Mesenchymal stem cell (in vitro differentiated cells and primary cell): Measurements from ENCODE around the gene ISX.
"Not testable (repeated sequence)": the region's sequence is repeated elsewhere in the genome, so short reads cannot be mapped to it uniquely, and the experiment has no call there.

Source experiments
- DNase-seq: peaks from one replicate; pipeline ENCODE4 v3.0.0-alpha.2; 2013
- H2AFZ ChIP-seq: one replicate; pipeline ENCODE4 v1.6.1; 2013; ENCODE audit warnings: low read depth, mild to moderate bottlenecking, control low read depth, inconsistent platforms, low read length, moderate library complexity
- H2AK5ac ChIP-seq: 2 replicates; pipeline ENCODE4 v1.6.1; 2013; ENCODE audit warnings: low read length, moderate library complexity, mild to moderate bottlenecking, inconsistent platforms; ENCODE audit not compliant: severe bottlenecking
- H2BK120ac ChIP-seq: one replicate; pipeline ENCODE4 v1.6.1; 2013; ENCODE audit warnings: low read depth, mild to moderate bottlenecking, inconsistent platforms, low read length, moderate library complexity
- H2BK12ac ChIP-seq, 2 experiments: one replicate each; pipeline ENCODE4 v1.6.1; 2013; ENCODE audit warnings: inconsistent platforms in 2 of 2, low read length in 2 of 2, mild to moderate bottlenecking in 2 of 2, moderate library complexity in 2 of 2, control low read depth in 1 of 2
- H2BK15ac ChIP-seq: one replicate; pipeline ENCODE4 v1.6.1; 2013; ENCODE audit warnings: mild to moderate bottlenecking, low read depth, inconsistent platforms; ENCODE audit not compliant: poor library complexity, severe bottlenecking
- H2BK5ac ChIP-seq: 2 replicates; pipeline ENCODE4 v1.6.1; 2013; ENCODE audit warnings: low read depth, mild to moderate bottlenecking, low read length, control low read depth, inconsistent platforms; ENCODE audit not compliant: poor library complexity, severe bottlenecking
- H3K14ac ChIP-seq, 2 experiments: one replicate each; pipeline ENCODE4 v1.6.1; 2013; ENCODE audit warnings: inconsistent platforms in 2 of 2, low read length in 2 of 2, control low read depth in 1 of 2, mild to moderate bottlenecking in 1 of 2, moderate library complexity in 1 of 2
- H3K18ac ChIP-seq, 2 experiments: one replicate each; pipeline ENCODE4 v1.6.1; 2013; ENCODE audit warnings: inconsistent platforms in 2 of 2, low read length in 2 of 2, control low read depth in 1 of 2, low read depth in 1 of 2, mild to moderate bottlenecking in 1 of 2
- H3K23ac ChIP-seq, 2 experiments: one replicate each; pipeline ENCODE4 v1.6.1; 2013; ENCODE audit warnings: inconsistent platforms in 2 of 2, low read length in 2 of 2, mild to moderate bottlenecking in 2 of 2, moderate library complexity in 2 of 2, control low read depth in 1 of 2
- H3K27ac ChIP-seq: 2 replicates; pipeline ENCODE4 v1.5.1; 2013; ENCODE audit warnings: mild to moderate bottlenecking, moderate library complexity, low read length, control low read depth, inconsistent platforms; ENCODE audit not compliant: poor library complexity, severe bottlenecking
- H3K27me3 ChIP-seq, 2 experiments: 2 replicates each; pipeline versions ENCODE4 v1.6.1 to v1.7.0; 2013; ENCODE audit warnings: low read length in 2 of 2, mild to moderate bottlenecking in 2 of 2, moderate library complexity in 2 of 2, control low read depth in 1 of 2, inconsistent platforms in 1 of 2; ENCODE audit not compliant: control insufficient read depth in 1 of 2, insufficient read depth in 1 of 2
- H3K36me3 ChIP-seq, 2 experiments: 2 replicates each; pipeline versions ENCODE4 v1.6.1 to v1.7.0; 2013; ENCODE audit warnings: low read length in 2 of 2, control low read depth in 1 of 2, inconsistent platforms in 1 of 2, low read depth in 1 of 2, mild to moderate bottlenecking in 1 of 2; ENCODE audit not compliant: insufficient read depth in 2 of 2, control insufficient read depth in 1 of 2
- H3K4ac ChIP-seq, 2 experiments: one replicate each; pipeline ENCODE4 v1.6.1; 2013; ENCODE audit warnings: inconsistent platforms in 2 of 2, low read length in 2 of 2, mild to moderate bottlenecking in 2 of 2, moderate library complexity in 2 of 2, control low read depth in 1 of 2, low read depth in 1 of 2
- H3K4me1 ChIP-seq: 2 replicates; pipeline ENCODE4 v1.6.1; 2013; ENCODE audit warnings: low read depth, low read length, control low read depth; ENCODE audit not compliant: control insufficient read depth, insufficient read depth
- H3K4me2 ChIP-seq: 2 replicates; pipeline ENCODE4 v1.6.1; 2013; ENCODE audit warnings: low read length, mild to moderate bottlenecking, inconsistent platforms; ENCODE audit not compliant: poor library complexity, severe bottlenecking
- H3K4me3 ChIP-seq, 2 experiments: 2 replicates each; pipeline versions ENCODE4 v1.5.1 to v1.7.0; 2013; ENCODE audit warnings: low read length in 2 of 2, mild to moderate bottlenecking in 2 of 2, control low read depth in 1 of 2, low read depth in 1 of 2; ENCODE audit not compliant: insufficient read depth in 1 of 2
- H3K79me1 ChIP-seq: replicated peaks from 2 replicates; pipeline ENCODE4 v1.6.1; 2013; ENCODE audit warnings: mild to moderate bottlenecking, control low read depth, low read length, inconsistent platforms; ENCODE audit not compliant: poor library complexity, severe bottlenecking
- H3K9ac ChIP-seq: 2 replicates; pipeline ENCODE4 v1.7.0; 2013; ENCODE audit warnings: mild to moderate bottlenecking, low read length, moderate library complexity
- H3K9me3 ChIP-seq: 2 replicates; pipeline ENCODE4 v1.7.0; 2013; ENCODE audit warnings: mild to moderate bottlenecking, low read length; ENCODE audit not compliant: control insufficient read depth
- H4K8ac ChIP-seq: one replicate; pipeline ENCODE4 v1.6.1; 2013; ENCODE audit warnings: inconsistent platforms, mild to moderate bottlenecking, low read length, moderate library complexity
- H4K91ac ChIP-seq: one replicate; pipeline ENCODE4 v1.6.1; 2013; ENCODE audit warnings: mild to moderate bottlenecking, low read length, inconsistent platforms
- WGBS: methylation state at CpG from one replicate; pipeline ENCODE4 v1.1.7; 2013; ENCODE audit warnings: mixed read lengths; 5-methylcytosine and 5-hydroxymethylcytosine counted together

The ISX gene

DNA sequence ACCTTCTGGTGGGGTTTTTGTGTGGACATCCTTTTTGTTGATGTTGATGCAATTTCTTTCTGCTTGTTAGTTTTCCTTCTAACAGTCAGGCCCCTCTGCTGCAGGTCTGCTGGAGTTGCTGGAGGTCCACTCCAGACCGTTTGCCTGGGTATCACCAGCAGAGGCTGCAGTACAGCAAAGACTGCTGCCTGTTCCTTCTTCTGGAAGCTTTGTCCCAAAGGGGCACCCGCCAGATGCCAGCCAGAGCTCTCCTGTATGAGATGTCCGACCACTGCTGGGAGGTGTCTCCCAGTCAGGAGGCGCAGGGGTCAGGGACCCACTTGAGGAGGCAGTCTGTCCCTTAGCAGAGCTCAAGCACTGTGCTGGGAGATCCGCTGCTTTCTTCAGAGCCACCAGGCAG lies 35.8 kb upstream of the ISX start:
- H2BK120ac ChIP-seq, H4K8ac ChIP-seq, H2AK5ac ChIP-seq, H3K36me3 ChIP-seq, H3K4ac ChIP-seq, H2AFZ ChIP-seq, H3K9ac ChIP-seq, H3K9me3 ChIP-seq, H3K18ac ChIP-seq, H3K14ac ChIP-seq, H3K79me1 ChIP-seq, H3K23ac ChIP-seq, H3K4me1 ChIP-seq, H3K4me3 ChIP-seq, DNase-seq, H3K27ac ChIP-seq, H4K91ac ChIP-seq, H3K4me2 ChIP-seq, H2BK5ac ChIP-seq, H2BK12ac ChIP-seq, H2BK15ac ChIP-seq, H3K27me3 ChIP-seq: not testable (repeated sequence)
- 70% methylated on average over 5 of the region's 5 CpGs for WGBS

DNA sequence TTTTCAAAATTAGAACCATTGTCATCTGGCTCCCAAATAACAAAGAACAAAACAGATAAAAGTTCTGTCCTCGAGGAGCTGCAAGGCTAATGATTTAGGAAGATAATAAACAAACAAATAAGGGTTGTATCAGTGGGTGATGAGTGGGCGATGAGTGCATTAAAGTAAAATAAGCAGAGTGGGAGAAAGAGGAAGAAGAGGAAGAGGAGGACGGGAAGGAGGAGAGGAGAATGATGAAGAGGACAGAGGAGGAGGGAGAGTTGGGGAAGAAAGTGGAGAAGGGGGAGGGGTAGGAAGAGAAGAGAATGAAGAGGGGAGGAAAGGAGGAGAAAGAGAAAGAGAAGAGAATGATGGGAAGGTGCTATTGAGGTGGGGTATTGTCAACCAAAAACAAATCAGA lies 33.4 kb upstream of the ISX start:
- Histone ChIP-seq H2BK5ac (no peak overlapping the region), H2BK120ac (no peak overlapping the region)

DNA sequence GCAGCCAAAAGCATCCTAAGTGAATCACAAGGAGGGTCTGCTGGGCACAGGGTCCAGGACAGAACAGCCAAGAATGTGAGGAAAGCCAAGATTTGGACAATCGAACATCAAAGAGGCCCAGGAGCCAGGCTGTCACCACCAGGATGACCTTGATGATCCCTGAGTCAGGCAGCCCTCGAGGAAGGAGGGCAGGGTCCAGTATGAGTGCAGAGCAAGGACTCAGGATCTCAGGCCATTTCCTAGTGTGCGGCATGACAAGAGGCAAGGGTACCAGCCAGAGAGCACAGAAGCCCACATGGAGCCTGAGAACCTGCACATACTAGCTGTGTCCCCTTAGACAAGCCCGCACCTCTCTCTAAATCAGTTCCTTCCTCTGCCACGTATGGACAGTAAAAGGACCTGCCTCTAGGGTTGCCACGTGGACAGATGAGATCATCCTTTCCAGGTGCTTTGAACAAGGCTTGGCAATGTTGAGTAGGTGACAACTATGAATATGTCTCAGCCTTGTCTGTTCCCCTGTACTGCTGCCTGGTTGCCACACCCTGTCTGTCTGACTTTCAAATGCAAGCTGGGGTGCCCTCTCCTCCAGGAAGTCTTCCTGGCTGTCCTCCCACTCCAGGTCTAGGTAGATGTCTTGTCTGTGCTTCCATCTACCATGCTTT lies 32.2 kb upstream of the ISX start:
- Histone ChIP-seq H3K27ac (no peak overlapping the region), H3K9me3 (no peaks in the 10 kb centered on the region), H2BK12ac (no peak overlapping the region), H3K4me3 (no peak overlapping the region), H3K9ac (no peak overlapping the region), H3K4me1 (no peaks in the 10 kb centered on the region), H3K14ac (no peak overlapping the region), H3K4ac (no peak overlapping the region), H3K18ac (no peak overlapping the region), H2AK5ac (no peak overlapping the region), H3K27me3 (no peaks in the 10 kb centered on the region), H3K79me1 (no peaks in the 10 kb centered on the region), H2AFZ (no peak overlapping the region), H2BK15ac (no peak overlapping the region), H3K4me2 (no peak overlapping the region), H4K8ac (no peak overlapping the region), H2BK5ac (no peak overlapping the region), H2BK120ac (no peak overlapping the region), H3K36me3 (no peaks in the 10 kb centered on the region), H4K91ac (no peak overlapping the region), H3K23ac (no peak overlapping the region)
- no peak for DNase-seq
- WGBS, result 72% methylated on average over 6 of the region's 6 CpGs

More for the DNA sequence above, 33.4 kb upstream of the ISX start:
- 45% methylated on average over 3 of the region's 3 CpGs for WGBS
- Histone ChIP-seq H2BK12ac (no peak overlapping the region), H3K14ac (no peak overlapping the region), H3K27ac (no peak overlapping the region), H3K4me2 (no peak overlapping the region), H3K27me3 (no peaks in the 10 kb centered on the region), H2AK5ac (no peak overlapping the region), H2BK15ac (no peak overlapping the region), H4K91ac (no peak overlapping the region), H4K8ac (no peak overlapping the region), H2AFZ (no peak overlapping the region), H3K4me3 (no peak overlapping the region), H3K36me3 (no peaks in the 10 kb centered on the region), H3K9ac (no peak overlapping the region), H3K79me1 (no peaks in the 10 kb centered on the region), H3K23ac (no peak overlapping the region), H3K4me1 (no peaks in the 10 kb centered on the region), H3K4ac (no peak overlapping the region), H3K9me3 (no peaks in the 10 kb centered on the region), H3K18ac (no peak overlapping the region)
- no peak for DNase-seq

DNA sequence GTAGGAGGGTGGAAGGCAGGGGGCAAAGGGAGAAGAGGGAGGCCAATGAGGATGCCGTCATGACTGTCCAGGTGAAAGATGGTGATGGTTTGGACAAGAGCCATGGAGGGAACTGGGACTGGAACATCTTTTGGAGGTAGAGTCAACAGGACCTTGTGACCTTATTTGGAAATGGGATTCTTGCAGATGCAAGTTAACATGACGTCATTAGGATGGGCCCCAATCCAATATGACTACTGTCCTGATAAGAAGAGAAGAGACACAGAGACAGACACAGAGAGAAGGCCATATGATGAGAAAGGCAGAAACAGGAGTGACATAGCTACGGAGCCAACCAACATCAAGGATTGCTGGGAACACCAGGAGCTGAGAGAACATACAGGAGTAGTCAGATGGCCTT lies 31.0 kb upstream of the ISX start:
- Histone ChIP-seq H3K23ac (no peak overlapping the region), H3K14ac (no peak overlapping the region), H3K9me3 (no peaks in the 10 kb centered on the region), H3K4ac (no peak overlapping the region), H2BK5ac (no peak overlapping the region), H2AK5ac (no peak overlapping the region), H4K8ac (no peak overlapping the region), H2BK15ac (no peak overlapping the region), H3K79me1 (no peaks in the 10 kb centered on the region), H3K4me2 (no peak overlapping the region), H2BK120ac (no peak overlapping the region), H4K91ac (no peak overlapping the region), H3K36me3 (no peaks in the 10 kb centered on the region), H3K4me3 (no peak overlapping the region), H3K27me3 (no peaks in the 10 kb centered on the region), H3K9ac (no peak overlapping the region), H3K4me1 (no peaks in the 10 kb centered on the region), H3K27ac (no peak overlapping the region), H2AFZ (no peak overlapping the region), H3K18ac (no peak overlapping the region), H2BK12ac (no peak overlapping the region)
- DNase-seq, result no peak
- 75% methylated on average over 3 of the region's 3 CpGs for WGBS
